ENCODE results near the gene PADI6. TPM values are rescaled to one million over a fixed set of nuclear protein-coding genes. Genes with fewer than 3 reads are reported as not detected.

The PADI6 gene
- total and polyA plus RNA-seq, 8 donors = not detected

DNA sequence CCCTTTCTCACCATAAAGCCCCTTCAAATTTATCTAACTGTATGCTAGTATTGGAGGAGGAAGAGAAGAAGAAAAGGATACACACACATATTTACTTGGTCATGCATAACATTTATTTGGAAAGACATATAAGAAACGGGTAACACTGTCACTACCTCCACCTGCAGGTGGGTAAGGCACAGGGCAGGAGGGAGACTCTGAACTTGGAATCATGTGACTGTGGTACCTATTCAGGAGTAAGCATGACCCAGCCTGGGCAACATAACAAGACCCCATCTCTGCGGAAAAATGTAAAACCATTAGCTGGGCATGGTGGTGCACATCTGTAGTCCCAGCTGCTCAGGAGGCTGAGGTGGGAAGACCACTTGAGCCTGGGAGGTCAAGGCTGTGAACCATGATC is 1.4 kb upstream of the PADI6 start:
- TF ChIP-seq, protein P1, sequence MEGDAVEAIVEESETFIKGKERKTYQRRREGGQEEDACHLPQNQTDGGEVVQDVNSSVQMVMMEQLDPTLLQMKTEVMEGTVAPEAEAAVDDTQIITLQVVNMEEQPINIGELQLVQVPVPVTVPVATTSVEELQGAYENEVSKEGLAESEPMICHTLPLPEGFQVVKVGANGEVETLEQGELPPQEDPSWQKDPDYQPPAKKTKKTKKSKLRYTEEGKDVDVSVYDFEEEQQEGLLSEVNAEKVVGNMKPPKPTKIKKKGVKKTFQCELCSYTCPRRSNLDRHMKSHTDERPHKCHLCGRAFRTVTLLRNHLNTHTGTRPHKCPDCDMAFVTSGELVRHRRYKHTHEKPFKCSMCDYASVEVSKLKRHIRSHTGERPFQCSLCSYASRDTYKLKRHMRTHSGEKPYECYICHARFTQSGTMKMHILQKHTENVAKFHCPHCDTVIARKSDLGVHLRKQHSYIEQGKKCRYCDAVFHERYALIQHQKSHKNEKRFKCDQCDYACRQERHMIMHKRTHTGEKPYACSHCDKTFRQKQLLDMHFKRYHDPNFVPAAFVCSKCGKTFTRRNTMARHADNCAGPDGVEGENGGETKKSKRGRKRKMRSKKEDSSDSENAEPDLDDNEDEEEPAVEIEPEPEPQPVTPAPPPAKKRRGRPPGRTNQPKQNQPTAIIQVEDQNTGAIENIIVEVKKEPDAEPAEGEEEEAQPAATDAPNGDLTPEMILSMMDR (IDR thresholded peaks at IDR 0.05) = no peak
- WGBS, 2 donors = 35 to 56% methylated on average over 2 of the region's 2 CpGs
- Histone ChIP-seq H3K36me3 (no peaks in the 10 kb centered on the region), H3K27me3 (no peaks in the 10 kb centered on the region), H3K9me3 (no peaks in the 10 kb centered on the region), H3K27ac (no peak overlapping the region), H3K4me3 (no peak overlapping the region), H3K4me1 (no peaks in the 10 kb centered on the region)
- FAIRE-seq = no peak
- DNase-seq = no peak
- ATAC-seq = no peak
- intact Hi-C loops (cut with DNase I) = no loop called here

DNA sequence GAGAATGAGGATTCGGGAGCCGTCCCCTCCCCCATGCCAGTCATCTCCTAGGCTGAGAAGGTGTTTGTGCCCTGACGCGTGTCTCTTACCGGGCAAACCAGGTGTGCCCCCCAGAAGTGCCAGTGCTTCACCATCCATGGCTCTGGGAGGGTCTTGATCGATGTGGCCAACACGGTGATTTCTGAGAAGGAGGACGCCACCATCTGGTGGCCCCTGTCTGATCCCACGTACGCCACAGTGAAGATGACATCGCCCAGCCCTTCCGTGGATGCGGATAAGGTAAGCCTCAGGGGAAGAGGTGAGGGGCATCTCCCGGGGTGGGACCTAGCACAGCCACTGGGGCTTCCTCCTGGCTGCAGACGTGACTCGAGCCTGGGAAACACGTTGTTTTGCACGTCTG is 959 bp downstream of the PADI6 start:
- intact Hi-C loops (cut with DNase I) = no loop called here
- no peak for FAIRE-seq
- WGBS, 2 donors = 59 to 67% methylated on average over 18 of the region's 18 CpGs

DNA sequence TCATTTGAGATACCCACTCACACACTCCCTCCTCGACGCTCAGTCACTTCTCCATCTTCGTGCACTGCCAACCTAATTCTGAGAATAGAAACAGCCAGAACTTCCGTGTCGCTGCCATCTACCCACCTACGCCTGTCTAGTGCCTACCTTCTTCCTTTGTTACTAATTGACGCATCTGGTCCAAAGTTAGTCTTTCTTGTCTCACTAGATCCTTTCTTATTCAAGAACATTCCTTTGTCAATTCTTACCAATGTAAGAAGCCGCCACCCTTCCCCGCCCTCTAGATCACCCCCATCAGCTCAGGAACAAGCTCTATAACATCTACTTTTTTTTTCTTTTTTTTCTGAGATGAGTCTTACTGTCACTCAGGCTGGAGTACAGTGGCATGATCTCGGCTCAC is 3.7 kb downstream of the PADI6 start:
- intact Hi-C loops (cut with DNase I) = no loop called here
- Histone ChIP-seq H3K4me3 (no peak overlapping the region), H3K27me3 (no peaks in the 10 kb centered on the region), H3K36me3 (no peaks in the 10 kb centered on the region), H3K4me1 (no peaks in the 10 kb centered on the region), H3K9me3 (no peaks in the 10 kb centered on the region), H3K27ac (no peak overlapping the region)
- TF ChIP-seq, protein P1 (IDR thresholded peaks at IDR 0.05) = no peak
- ATAC-seq (no peak), DNase-seq (no peak), FAIRE-seq (no peak)
- WGBS, 2 donors = 88 to 91% methylated on average over 10 of the region's 10 CpGs

More for the DNA sequence above, 959 bp downstream of the PADI6 start:
- Histone ChIP-seq H3K27me3 (no peaks in the 10 kb centered on the region), H3K4me1 (no peaks in the 10 kb centered on the region), H3K9me3 (no peaks in the 10 kb centered on the region), H3K27ac (no peak overlapping the region), H3K4me3 (no peak overlapping the region), H3K36me3 (no peaks in the 10 kb centered on the region)
- DNase-seq (no peak), ATAC-seq (no peak)
- TF ChIP-seq, protein P1 (IDR thresholded peaks at IDR 0.05) = no peak

DNA sequence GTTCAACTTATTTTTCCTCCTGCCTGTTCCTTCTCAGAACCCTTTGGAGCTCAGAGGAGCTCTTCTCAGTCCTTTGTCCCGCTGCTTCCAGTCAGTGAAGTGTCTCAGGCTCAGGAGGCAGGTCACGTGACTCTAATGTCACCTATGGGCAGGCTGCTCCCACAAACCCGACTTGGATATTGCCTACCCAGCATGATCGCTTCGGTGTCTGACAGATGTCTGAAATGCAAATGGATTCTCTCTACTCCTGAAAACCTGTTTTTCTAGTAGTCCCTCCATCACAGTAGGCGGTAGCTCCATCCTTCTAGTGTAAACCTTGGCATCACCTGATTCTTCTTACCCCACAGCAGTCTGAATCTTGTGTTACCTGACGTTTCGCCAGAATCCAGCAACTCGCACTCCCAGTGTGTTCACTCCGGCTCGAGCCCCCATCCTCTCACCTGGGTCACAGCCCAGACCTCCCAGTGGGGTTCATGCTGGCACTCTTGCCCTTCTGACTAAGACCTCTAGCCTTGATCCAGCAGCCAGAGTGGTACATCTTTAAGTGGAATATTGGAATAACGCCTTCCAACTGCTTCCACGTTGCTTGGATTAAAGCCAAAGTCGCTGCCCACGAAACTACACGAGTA is 5.4 kb downstream of the PADI6 start:
- Histone ChIP-seq H3K4me1 (no peaks in the 10 kb centered on the region), H3K4me3 (no peak overlapping the region), H3K9me3 (no peaks in the 10 kb centered on the region), H3K36me3 (no peaks in the 10 kb centered on the region), H3K27ac (no peak overlapping the region), H3K27me3 (no peaks in the 10 kb centered on the region)
- intact Hi-C loops (cut with DNase I) = no loop called here
- DNase-seq = no peak
- TF ChIP-seq, protein P1 (IDR thresholded peaks at IDR 0.05) = no peak
- FAIRE-seq = no peak
- 10 to 13% methylated on average over 16 of the region's 16 CpGs for WGBS, 2 donors
- ATAC-seq = no peak

DNA sequence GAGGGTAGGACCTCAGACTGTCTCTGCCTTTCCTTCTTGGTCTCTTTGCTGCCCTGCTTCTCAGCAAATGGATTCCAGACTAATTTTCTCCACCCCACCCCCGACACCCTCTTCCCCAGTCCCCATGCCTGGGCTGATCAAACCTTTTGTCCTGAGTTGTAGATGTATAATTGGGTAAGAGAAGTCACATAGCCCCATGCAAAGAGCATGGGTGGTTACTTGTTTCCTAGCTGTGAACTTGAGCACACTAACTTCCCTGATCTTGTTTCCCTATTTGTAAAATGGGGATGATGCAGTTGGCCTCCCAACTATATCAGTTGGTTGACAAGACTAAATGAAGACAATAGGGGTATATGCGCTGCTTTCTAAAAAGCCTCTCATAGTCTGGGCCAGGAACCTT is 9.2 kb downstream of the PADI6 start:
- Histone ChIP-seq H3K4me1 (no peaks in the 10 kb centered on the region), H3K4me3 (no peak overlapping the region), H3K36me3 (no peaks in the 10 kb centered on the region), H3K27ac (no peak overlapping the region), H3K27me3 (no peaks in the 10 kb centered on the region), H3K9me3 (no peaks in the 10 kb centered on the region)
- ATAC-seq = no peak
- intact Hi-C loops (cut with DNase I) = no loop called here
- no peak for DNase-seq
- TF ChIP-seq, protein P1 (IDR thresholded peaks at IDR 0.05) = no peak
- no peak for FAIRE-seq
- 76 to 83% methylated on average over 2 of the region's 2 CpGs for WGBS, 2 donors

Data from pancreas (tissue), 10 donors.